Fibroblast of mammary gland (primary cell): ENCODE data around the gene CFAP70.
"Not testable (repeated sequence)": the region's sequence is repeated elsewhere in the genome, so short reads cannot be mapped to it uniquely, and the experiment has no call there.

Source experiments
- DNase-seq: peaks from one replicate; pipeline ENCODE4 v3.0.0-alpha.2; 2010; ENCODE audit warnings: low read depth
- H3K4me3 ChIP-seq: 2 replicates; pipeline ENCODE4 v1.5.1; 2011; ENCODE audit warnings: low read depth, mild to moderate bottlenecking, low read length, moderate library complexity; ENCODE audit not compliant: control insufficient read depth
- CTCF ChIP-seq: conservative IDR thresholded peaks from 2 replicates; pipeline ENCODE4 v1.5.1; 2011; ENCODE audit warnings: low read depth, low read length, inconsistent platforms; ENCODE audit not compliant: control insufficient read depth, insufficient read depth

Gene CFAP70

DNA sequence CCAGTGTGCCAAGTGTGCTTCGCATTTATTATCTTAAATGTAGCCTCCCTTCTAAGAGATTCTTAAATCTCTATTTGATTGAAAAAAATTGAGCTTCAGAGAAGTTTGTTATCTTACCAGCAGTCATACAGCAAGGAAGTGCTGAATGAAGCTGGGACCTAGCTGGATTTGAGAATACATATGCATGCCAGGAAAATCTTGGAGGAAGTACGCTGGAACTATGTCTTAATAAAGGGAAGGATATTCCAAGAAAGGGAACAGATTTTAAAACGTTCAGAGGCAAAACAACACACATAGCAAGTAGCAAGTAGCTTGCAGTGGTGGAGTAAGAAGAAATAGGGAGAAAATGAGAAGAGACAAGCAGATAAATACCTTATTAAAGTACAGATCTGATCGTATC is 1.5 kb downstream of the CFAP70 start:
- no peak for DNase-seq
- H3K4me3 ChIP-seq = no peak overlapping the region
- TF ChIP-seq CTCF = no peak

DNA sequence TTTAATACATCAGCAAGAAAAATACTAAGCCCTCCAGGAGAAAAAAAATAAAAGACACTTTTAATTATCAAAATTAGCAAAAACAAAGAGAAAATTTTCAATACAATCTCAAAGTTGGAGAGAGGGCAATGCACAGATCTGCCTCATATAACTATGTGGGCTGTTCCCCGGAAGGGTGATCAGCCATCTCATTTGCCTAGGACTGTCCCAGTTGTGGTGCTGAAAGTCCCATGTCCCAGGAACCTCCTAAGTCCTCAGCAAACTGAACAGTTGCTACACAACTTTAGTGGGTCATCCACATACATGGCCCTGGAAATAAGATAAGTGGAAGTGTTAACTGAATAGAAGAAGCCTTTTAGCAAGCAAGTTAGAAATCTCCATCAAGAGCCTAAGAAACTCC is 14.4 kb downstream of the CFAP70 start:
- TF ChIP-seq CTCF = no peak
- no peak overlapping the region for H3K4me3 ChIP-seq
- DNase-seq = no peak

- no peak overlapping the region for H3K4me3 ChIP-seq
- DNase-seq = no peak
- no peak for TF ChIP-seq CTCF
Observed at GRCh38 chr10:73340121-73340520, 18.5 kb downstream of the CFAP70 start.

DNA sequence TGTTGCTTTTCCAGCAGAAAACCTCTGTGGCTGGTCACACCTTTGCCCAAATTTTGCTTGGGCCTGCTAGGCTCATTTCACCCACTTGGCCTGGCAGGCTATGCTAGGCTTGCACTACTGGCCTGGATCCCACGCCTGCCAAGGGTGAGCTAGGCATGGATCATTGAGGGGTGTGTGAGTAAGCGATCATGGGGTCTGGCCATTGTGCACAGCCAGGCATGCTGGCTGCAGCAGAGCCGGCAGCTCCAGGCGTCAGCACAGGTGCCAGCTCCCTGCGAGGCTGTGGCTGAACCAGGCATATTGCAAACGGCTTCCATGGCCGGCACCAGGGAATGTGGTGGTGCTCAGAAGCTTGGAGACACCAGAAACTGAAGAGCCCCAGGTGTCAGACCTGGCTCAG is 19.2 kb downstream of the CFAP70 start:
- TF ChIP-seq CTCF = no peak
- no peak for DNase-seq
- no peak overlapping the region for H3K4me3 ChIP-seq

DNA sequence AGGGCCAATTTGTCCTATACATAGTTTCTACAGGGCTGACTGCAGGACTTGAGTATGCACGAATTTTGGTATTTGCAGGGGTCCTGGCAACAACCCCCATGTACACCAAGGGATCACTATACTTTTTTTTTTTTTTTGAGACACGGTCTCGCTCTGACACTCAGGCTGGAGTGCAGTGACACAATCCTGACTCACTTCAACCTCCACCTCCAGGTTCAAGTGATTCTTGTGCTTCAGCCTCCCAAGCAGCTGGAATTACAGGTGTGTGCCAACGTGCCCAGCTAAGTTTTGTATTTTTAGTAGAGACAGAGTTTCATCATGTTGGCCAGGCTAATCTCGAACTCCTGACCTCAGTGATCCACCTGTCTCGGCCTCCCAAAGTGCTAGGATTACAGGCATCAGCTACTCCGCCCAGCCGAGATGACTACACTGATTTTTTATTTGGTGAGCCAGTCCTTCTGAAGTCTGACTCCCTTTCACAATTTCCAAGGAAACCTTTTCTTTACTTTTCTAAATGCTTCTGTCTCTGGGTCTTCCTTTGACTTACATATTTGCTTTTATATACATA is 19.8 kb downstream of the CFAP70 start:
- TF ChIP-seq CTCF = no peak
- H3K4me3 ChIP-seq = no peak overlapping the region
- no peak for DNase-seq

DNA sequence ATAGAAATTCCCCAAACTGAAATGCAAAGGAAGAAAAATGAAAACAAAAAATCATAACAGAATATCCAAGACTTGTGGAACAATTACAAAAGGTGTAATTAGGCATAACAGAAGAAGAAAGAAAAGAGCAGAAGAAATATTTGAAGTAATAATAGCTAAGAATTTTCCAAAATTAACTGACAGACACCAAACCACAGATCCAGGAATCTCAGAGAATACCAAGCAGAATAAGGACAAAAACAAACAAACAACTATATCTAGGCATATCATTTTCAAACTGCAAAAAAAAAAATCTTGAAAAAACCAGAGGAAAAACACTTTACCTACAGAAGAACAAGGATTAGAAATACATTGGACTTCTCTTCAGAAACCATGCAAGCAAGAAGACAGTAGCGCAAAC is 25.5 kb downstream of the CFAP70 start:
- no peak overlapping the region for H3K4me3 ChIP-seq
- no peak for TF ChIP-seq CTCF
- DNase-seq = no peak

DNA sequence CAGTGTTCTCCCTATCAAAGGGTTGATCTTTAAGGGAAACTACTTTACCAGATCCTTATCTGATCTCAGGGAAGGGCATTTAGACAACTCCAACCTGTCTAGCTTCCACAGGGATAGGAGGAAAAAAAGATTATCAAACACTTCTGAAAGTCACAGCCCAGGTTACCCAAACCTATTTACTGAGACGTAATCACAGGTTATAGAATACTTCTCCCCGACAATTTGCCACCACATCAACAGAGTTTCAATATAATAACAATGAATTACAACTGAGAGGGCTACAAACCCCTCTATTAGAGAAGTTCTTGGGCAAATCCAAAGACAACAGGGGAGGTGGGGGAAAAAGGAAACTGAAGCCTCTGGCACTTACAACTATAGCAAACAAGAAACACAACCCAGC is 26.3 kb downstream of the CFAP70 start:
- no peak for DNase-seq
- no peak overlapping the region for H3K4me3 ChIP-seq
- no peak for TF ChIP-seq CTCF

- H3K4me3 ChIP-seq, DNase-seq: not testable (repeated sequence)
Observed at GRCh38 chr10:73328523-73328922, 30.1 kb downstream of the CFAP70 start.

GRCh38 chr10:73325290-73325689 is 33.4 kb downstream of the CFAP70 start:
- H3K4me3 ChIP-seq, DNase-seq: not testable (repeated sequence)

DNA sequence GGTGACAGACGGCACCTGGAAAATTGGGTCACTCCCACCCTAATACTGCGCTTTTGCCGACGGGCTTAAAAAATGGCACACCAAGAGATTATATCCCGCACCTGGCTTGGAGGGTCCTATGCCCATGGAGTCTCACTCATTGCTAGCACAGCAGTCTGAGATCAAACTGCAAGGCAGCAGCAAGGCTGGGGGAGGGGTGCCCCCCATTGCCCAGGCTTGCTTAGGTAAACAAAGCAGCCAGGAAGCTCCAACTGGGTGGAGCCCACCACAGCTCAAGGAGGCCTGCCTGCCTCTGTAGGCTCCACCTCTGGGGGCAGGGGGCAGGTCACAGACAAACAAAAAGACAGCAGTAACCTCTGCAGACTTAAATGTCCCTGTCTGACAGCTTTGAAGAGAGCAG is 35.1 kb downstream of the CFAP70 start:
- not testable (repeated sequence) for DNase-seq

More for the DNA sequence above, 35.1 kb downstream of the CFAP70 start:
- H3K4me3 ChIP-seq = not testable (repeated sequence)
